Adrenal gland (tissue), 12 donors: ENCODE results near the gene MYO1A. TPM values are rescaled to one million over a fixed set of nuclear protein-coding genes. Genes with fewer than 3 reads are reported as not detected.
A peak's percentile ranks its signal among the peaks of the same experiment; 100 is the strongest.

ENCODE experiments used
- DNase-seq, 7 donors: peaks; one replicate each; pipeline ENCODE4 v3.0.0-alpha.2; 2019 to 2020
- H3K27ac ChIP-seq, 5 donors: fragments of 200-600 bp; sonication (generic) in 4 of 5; 1 replicate in 3 of 5; 2 replicates in 2 of 5; pipeline versions ENCODE4 v1.5.1 to v1.8.0; 2016 to 2020; ENCODE audit warnings: mild to moderate bottlenecking in 1 of 5
- H3K27me3 ChIP-seq: fragments of 200-600 bp; 2 replicates; pipeline ENCODE4 v1.8.0; 2021
- H3K36me3 ChIP-seq, 2 donors: fragments of 200-600 bp; replicated peaks in 1 of 2; 1 replicate in 1 of 2; 2 replicates in 1 of 2; pipeline versions ENCODE4 v1.5.1 to v1.8.0; 2018 to 2022
- H3K4me1 ChIP-seq, 2 donors: fragments of 200-600 bp; replicated peaks in 1 of 2; 1 replicate in 1 of 2; 2 replicates in 1 of 2; pipeline versions ENCODE4 v1.5.1 to v1.8.0; 2018 to 2021
- H3K4me3 ChIP-seq, 4 donors: fragments of 200-600 bp; sonication (generic) in 3 of 4; one replicate each; pipeline ENCODE4 v1.5.1; 2016 to 2018
- H3K9me3 ChIP-seq, 3 donors: fragments of 200-600 bp; sonication (generic) in 1 of 3; replicated peaks in 1 of 3; 1 replicate in 2 of 3; 2 replicates in 1 of 3; pipeline versions ENCODE4 v1.5.1 to v1.8.0; 2016 to 2021
- CTCF ChIP-seq, 6 experiments: fragments of 450-650 bp in 4 of 6; fragments of 200-600 bp in 2 of 6; sonication (generic) in 1 of 6; IDR thresholded peaks; 1 replicate in 5 of 6; 2 replicates in 1 of 6; pipeline versions ENCODE4 v1.5.1 to v1.8.0; 2016 to 2021; ENCODE audit warnings: antibody characterized with exemption in 6 of 6, mild to moderate bottlenecking in 2 of 6, moderate library complexity in 1 of 6
- POLR2A ChIP-seq, 2 donors: fragments of 450-650 bp; IDR thresholded peaks; one replicate each; pipeline ENCODE4 v1.6.1; 2017; ENCODE audit warnings: antibody characterized with exemption in 2 of 2, mild to moderate bottlenecking in 2 of 2, moderate library complexity in 1 of 2
- WGBS, 4 donors: extraction: QIAGEN DNeasy Blood & Tissue Kit in 2 of 4; methylation state at CpG; one replicate each; pipeline versions ENCODE4 v1.1.5 to v1.1.7; 2013 to 2017; 5-methylcytosine and 5-hydroxymethylcytosine counted together
- intact Hi-C, 2 donors: fragments of 100-400 bp; cut with DNase I; formaldehyde crosslinking; loops; one replicate each; pipeline versions ENCODE4 v1.14.1 to v1.15.0; 2022 to 2023
- polyA plus RNA-seq, 3 donors: library from polyadenylated mRNA; stranded (reverse); fragments of 200-250 nt in 2 of 3; fragments of 350-450 nt in 1 of 3; fragmentation: Illumina TruSeq in 1 of 3; extraction: RNeasy Lipid Tissue Mini Kit (QIAGEN cat#74804) in 1 of 3; gene quantifications; one replicate each; pipeline ENCODE4 v1.2.3, GENCODE V29; 2013 to 2014
- total RNA-seq, 9 donors: library from RNA; depleted of rRNA in 4 of 9; stranded (reverse); fragments of >200 nt in 4 of 9; fragments of 120-200 nt in 1 of 9; fragmentation: NEBNext Ultra II Directional in 1 of 9; extraction: Animal tissue kit (Norgen Biotek cat#: 25700) in 1 of 9; gene quantifications; one replicate each; pipeline versions ENCODE4 v1.1.0 to v1.2.4, GENCODE V29; 2013 to 2023
- donor health status: healthy with polysubstance abuse.
- donor health status: Bipolar disorder and iron deficiency.
- donor health status: DM: yes; HTN: yes; CAD: no.
- donor health status: DM: no; HTN: no; CAD: no.
- donor health status: DM: no; HTN: no; CAD: no.
- donor health status: DM: yes; HTN: yes; CAD: no.

The MYO1A gene
- total and polyA plus RNA-seq, 12 donors = under 0.01 to 1.6 (median 0.53) TPM; not detected in 1

- 70 to 74% (median 72%) methylated on average over 6 of the region's 6 CpGs for WGBS, 4 donors
- Histone ChIP-seq H3K9me3 (no peaks in the 10 kb centered on the region), H3K27me3 (no peaks in the 10 kb centered on the region), H3K36me3 (no peaks in the 10 kb centered on the region), H3K4me3 (no peak overlapping the region), H3K4me1 (no peaks in the 10 kb centered on the region), H3K27ac (peak overlapping the region in 2 of 5 donors; percentile 5 to 76)
- DNase-seq = no peak
- intact Hi-C loops = no loop called here
- TF ChIP-seq POLR2A (IDR thresholded peaks at IDR 0.05) (no peak), CTCF (IDR thresholded peaks at IDR 0.05) (no peak)
Measured at GRCh38 chr12:57046086-57046791, 3.7 kb downstream of the MYO1A start.

- H3K27me3 ChIP-seq = no peaks in the 10 kb centered on the region
- TF ChIP-seq CTCF (IDR thresholded peaks at IDR 0.05) (no peak), POLR2A (IDR thresholded peaks at IDR 0.05) (no peak)
- no peaks in the 10 kb centered on the region for H3K4me1 ChIP-seq
- no peaks in the 10 kb centered on the region for H3K9me3 ChIP-seq
- no peaks in the 10 kb centered on the region for H3K36me3 ChIP-seq
- no peak overlapping the region for H3K4me3 ChIP-seq
- no peak overlapping the region for H3K27ac ChIP-seq
- WGBS, 4 donors = 92 to 96% (median 95%) methylated on average over 3 of the region's 3 CpGs
- intact Hi-C loops = no loop called here
- DNase-seq = no peak
Measured at GRCh38 chr12:57044889-57045288, 5.0 kb downstream of the MYO1A start.

GRCh38 chr12:57044468-57044867 is 5.5 kb downstream of the MYO1A start:
- intact Hi-C loops = no loop called here
- H3K4me1 ChIP-seq = no peaks in the 10 kb centered on the region
- no peak overlapping the region for H3K27ac ChIP-seq
- no peak for TF ChIP-seq CTCF (IDR thresholded peaks at IDR 0.05)
- no peak for TF ChIP-seq POLR2A (IDR thresholded peaks at IDR 0.05)
- no peaks in the 10 kb centered on the region for H3K9me3 ChIP-seq
- DNase-seq = no peak
- H3K4me3 ChIP-seq = no peak overlapping the region
- H3K27me3 ChIP-seq = no peaks in the 10 kb centered on the region
- H3K36me3 ChIP-seq = no peaks in the 10 kb centered on the region
- 88 to 94% (median 92%) methylated on average over 6 of the region's 6 CpGs for WGBS, 4 donors

GRCh38 chr12:57042695-57043094 is 7.2 kb downstream of the MYO1A start:
- Histone ChIP-seq H3K36me3 (no peaks in the 10 kb centered on the region), H3K4me1 (no peaks in the 10 kb centered on the region), H3K9me3 (no peaks in the 10 kb centered on the region), H3K27ac (no peak overlapping the region), H3K27me3 (no peaks in the 10 kb centered on the region), H3K4me3 (no peak overlapping the region)
- TF ChIP-seq CTCF (IDR thresholded peaks at IDR 0.05) = no peak
- no peak for TF ChIP-seq POLR2A (IDR thresholded peaks at IDR 0.05)
- WGBS, 4 donors = 92 to 100% (median 95%) methylated on average over 2 of the region's 2 CpGs; no CpG with 5 or more reads in 1 of the 4 donors
- intact Hi-C loops = no loop called here
- DNase-seq = no peak
